Dermis lymphatic vessel endothelial cell (primary cell): ENCODE data around the gene NRDC. TPM values are rescaled to one million over a fixed set of nuclear protein-coding genes. Genes with fewer than 3 reads are reported as not detected.

Experiments used
- total RNA-seq: library from RNA; depleted of rRNA; stranded (reverse); fragments of >200 nt; gene quantifications from 2 replicates; pipeline ENCODE4 v1.2.1, GENCODE V29; 2014

The NRDC gene
- 50.4 and 51.5 TPM in 2 replicates for total RNA-seq

GRCh38 chr1:51878616-51879336, at the start of gene NRDC:
NRDC (minus strand) TSS chr1:51878727; CDS start chr1:51878615, 112 bp downstream.

Other genes starting within 250 kb of the NRDC start
- 2.1 and 2.2 TPM in 2 replicates for gene RAB3B, start 112.0 kb upstream of the NRDC start, total RNA-seq
- gene KTI12, start 155.1 kb upstream of the NRDC start, total RNA-seq: 9.4 and 12.9 TPM in 2 replicates
- gene TXNDC12, start 176.5 kb upstream of the NRDC start, total RNA-seq: 27.1 and 28.0 TPM in 2 replicates
- 28.9 and 40.3 TPM in 2 replicates for gene BTF3L4, start 177.6 kb upstream of the NRDC start, total RNA-seq